Hepatocyte (in vitro differentiated cells): ENCODE results near the gene ACYP2.

ENCODE experiments used
- EZH2 ChIP-seq: fragments of 200-600 bp; sonication (generic); IDR thresholded peaks from 2 replicates; pipeline ENCODE4 v1.6.1; 2016; ENCODE audit warnings: antibody characterized with exemption, mild to moderate bottlenecking, borderline replicate concordance
- EZH2phosphoT487 ChIP-seq: fragments of 200-600 bp; sonication (generic); IDR thresholded peaks from one replicate; pipeline ENCODE4 v1.6.1; 2018; ENCODE audit warnings: antibody characterized with exemption, mild to moderate bottlenecking, low read depth, moderate library complexity; ENCODE audit not compliant: unreplicated experiment, severe bottlenecking

- TF ChIP-seq EZH2 (no peak), EZH2phosphoT487 (no peak)
These were observed 28.4 kb downstream of the ACYP2 start for GRCh38 chr2:54143780-54144179.
